Measurements from ENCODE around the gene UPP2.

UPP2 gene

DNA sequence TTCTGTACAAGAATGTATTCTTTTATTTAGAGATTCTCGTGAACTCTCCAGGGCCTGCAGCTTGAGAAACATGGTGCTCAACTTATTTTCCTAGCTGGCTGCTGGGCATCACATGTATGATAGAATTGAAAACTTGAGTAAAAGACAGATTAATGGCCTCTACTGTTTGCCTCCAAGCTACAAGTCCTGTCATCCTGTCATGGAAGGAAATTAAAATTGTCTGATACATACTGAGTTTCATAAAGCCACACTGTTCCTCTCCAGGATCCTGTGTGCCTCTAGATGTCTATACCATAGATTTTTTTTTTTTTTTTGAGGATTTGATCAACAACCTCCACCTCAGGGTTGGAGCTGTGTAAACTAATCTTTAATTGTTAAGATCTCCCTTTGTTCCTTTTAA is 38.5 kb downstream of the UPP2 start:
- TF ChIP-seq CTCF (IDR thresholded peaks at IDR 0.05; ENCODE audit: low read depth, low read length, missing control alignments) = no peak
- no peak for DNase-seq (ENCODE audit: low read depth)
- in situ Hi-C loops (cut with HindIII; ENCODE audit: low sequenced_read_pairs) = no loop called here
- no peak overlapping the region for H3K4me3 ChIP-seq (ENCODE audit: low read depth, low read length)

- in situ Hi-C loops (cut with HindIII; ENCODE audit: low sequenced_read_pairs) = no loop called here
These were observed 40.5 kb downstream of the UPP2 start for GRCh38 chr2:158142165-158142564.

GRCh38 chr2:158142568-158143332 is 41.1 kb downstream of the UPP2 start:
- TF ChIP-seq CTCF (IDR thresholded peaks at IDR 0.05; ENCODE audit: low read depth, low read length, missing control alignments) = no peak

More at GRCh38 chr2:158142165-158142564, 40.5 kb downstream of the UPP2 start:
- no peak for TF ChIP-seq CTCF (IDR thresholded peaks at IDR 0.05; ENCODE audit: low read depth, low read length, missing control alignments)
- no peak for DNase-seq (ENCODE audit: low read depth)
- H3K4me3 ChIP-seq (ENCODE audit: low read depth, low read length) = no peak overlapping the region

GRCh38 chr2:158143703-158144360 is 42.2 kb downstream of the UPP2 start:
- in situ Hi-C loops (cut with HindIII; ENCODE audit: low sequenced_read_pairs) = no loop called here
- TF ChIP-seq CTCF (IDR thresholded peaks at IDR 0.05; ENCODE audit: low read depth, low read length, missing control alignments) = no peak
- no peak overlapping the region for H3K4me3 ChIP-seq (ENCODE audit: low read depth, low read length)
- DNase-seq (ENCODE audit: low read depth) = no peak

More at GRCh38 chr2:158142568-158143332, 41.1 kb downstream of the UPP2 start:
- H3K4me3 ChIP-seq (ENCODE audit: low read depth, low read length) = no peak overlapping the region
- DNase-seq (ENCODE audit: low read depth) = no peak
- in situ Hi-C loops (cut with HindIII; ENCODE audit: low sequenced_read_pairs) = no loop called here

DNA sequence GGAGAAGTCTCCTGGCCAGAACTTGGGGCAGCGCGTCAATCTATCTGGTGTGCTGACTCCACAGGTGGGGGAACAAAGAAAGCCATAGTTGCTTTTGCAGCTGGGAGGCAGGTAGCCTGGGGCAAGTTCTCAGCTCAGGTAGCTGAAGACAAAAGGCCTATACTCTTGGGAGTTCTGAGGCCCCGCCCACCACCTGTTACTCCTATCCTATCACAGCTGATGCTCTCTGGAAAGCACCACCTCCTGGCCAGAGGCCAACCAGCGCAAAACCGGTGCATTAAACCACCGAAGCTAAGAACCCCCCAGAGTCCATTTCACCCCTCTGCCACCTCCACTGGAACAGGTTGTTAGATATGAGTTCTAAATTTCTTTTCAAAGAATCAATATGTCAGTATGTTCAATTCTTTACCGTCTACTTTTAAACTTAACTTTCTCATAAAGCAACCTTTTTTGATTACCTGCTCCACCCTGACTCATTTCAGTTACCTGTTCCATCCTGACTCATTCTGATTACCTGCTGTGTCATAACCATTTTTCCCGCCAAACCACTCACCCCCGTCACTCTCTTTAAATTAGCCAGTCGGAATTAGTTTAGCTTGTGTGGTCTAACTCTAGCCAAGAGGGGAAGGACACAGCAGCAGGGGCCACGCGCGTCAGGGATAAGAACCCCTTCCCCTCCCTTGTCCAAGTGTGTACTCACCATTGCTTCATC is 43.4 kb downstream of the UPP2 start:
- in situ Hi-C loops (cut with HindIII; ENCODE audit: low sequenced_read_pairs) = no loop called here
- TF ChIP-seq CTCF (IDR thresholded peaks at IDR 0.05; ENCODE audit: low read depth, low read length, missing control alignments) = no peak
- DNase-seq (ENCODE audit: low read depth) = no peak
- H3K4me3 ChIP-seq (ENCODE audit: low read depth, low read length) = no peak overlapping the region

GRCh38 chr2:158153270-158154015 is 51.8 kb downstream of the UPP2 start:
- no peak for DNase-seq (ENCODE audit: low read depth)
- no peak overlapping the region for H3K4me3 ChIP-seq (ENCODE audit: low read depth, low read length)
- no peak for TF ChIP-seq CTCF (IDR thresholded peaks at IDR 0.05; ENCODE audit: low read depth, low read length, missing control alignments)
- in situ Hi-C loops (cut with HindIII; ENCODE audit: low sequenced_read_pairs) = no loop called here

Data from astrocyte of the cerebellum (primary cell).